Mucosa of gallbladder (tissue), 1 donor: ENCODE results near the gene HNF1A. TPM values are rescaled to one million over a fixed set of nuclear protein-coding genes. Genes with fewer than 3 reads are reported as not detected.
A peak's percentile ranks its signal among the peaks of the same experiment; 100 is the strongest.

Experiments
- DNase-seq: peaks from one replicate; pipeline ENCODE4 v3.0.0-alpha.2; 2020; ENCODE audit warnings: low spot score
- total RNA-seq: library from RNA; stranded (reverse); gene quantifications from one replicate; pipeline ENCODE4 v1.2.1, GENCODE V29; 2021
- donor health status: DM: no; HTN: no; CAD: no.

Gene HNF1A
- total RNA-seq, 1 donor from 2014 or later = 12.0 TPM

- DNase-seq = no peak
Measured at GRCh38 chr12:120959111-120959878, 19.0 kb upstream of the HNF1A start.

- DNase-seq = no peak
Measured at GRCh38 chr12:120960657-120961056, 17.7 kb upstream of the HNF1A start.

GRCh38 chr12:120961604-120962531 is 16.5 kb upstream of the HNF1A start:
- peak; percentile 85 for DNase-seq

GRCh38 chr12:120962532-120963020 is 15.8 kb upstream of the HNF1A start:
- no peak for DNase-seq

- no peak for DNase-seq
Measured at GRCh38 chr12:120964298-120964697, 14.0 kb upstream of the HNF1A start.

GRCh38 chr12:120965534-120966091 is 12.7 kb upstream of the HNF1A start:
- DNase-seq = peak; percentile 62

- no peak for DNase-seq
Measured at GRCh38 chr12:120970310-120970709, 8.0 kb upstream of the HNF1A start.

- no peak for DNase-seq
Measured at GRCh38 chr12:120971299-120972180, 6.8 kb upstream of the HNF1A start.

- DNase-seq = no peak
Measured at GRCh38 chr12:120972870-120973543, 5.3 kb upstream of the HNF1A start.

- DNase-seq = no peak
Measured at GRCh38 chr12:120977531-120978295, 630 bp upstream of the HNF1A start.

- DNase-seq = no peak
Measured at GRCh38 chr12:120979220-120979861, 998 bp downstream of the HNF1A start.

- peak; percentile 42 for DNase-seq
Measured at GRCh38 chr12:120979862-120980696, 1.7 kb downstream of the HNF1A start.

- DNase-seq = peak; percentile 65
Measured at GRCh38 chr12:120980800-120981368, 2.5 kb downstream of the HNF1A start.

GRCh38 chr12:120981407-120981941 is 3.1 kb downstream of the HNF1A start:
- DNase-seq = peak; percentile 57

- no peak for DNase-seq
Measured at GRCh38 chr12:120982659-120983058, 4.3 kb downstream of the HNF1A start.

GRCh38 chr12:120983759-120984158 is 5.4 kb downstream of the HNF1A start:
- no peak for DNase-seq

GRCh38 chr12:120984351-120984898 is 6.1 kb downstream of the HNF1A start:
- peak; percentile 86 for DNase-seq
